ENCODE results near the gene RETSAT. TPM values are rescaled to one million over a fixed set of nuclear protein-coding genes. Genes with fewer than 3 reads are reported as not detected.
"Not testable (repeated sequence)": the region's sequence is repeated elsewhere in the genome, so short reads cannot be mapped to it uniquely, and the experiment has no call there.

RETSAT gene
- total RNA-seq, 1 experiment from 2014 or later, result 32.3 TPM

GRCh38 chr2:85369500-85369899 lies 15.2 kb upstream of the RETSAT start:
- DNase-seq, result peak in 1 of 2 experiments; percentile 25
- no peak overlapping the region for H3K4me3 Mint-ChIP-seq (ENCODE audit: unreplicated experiment)
- POLR2A ChIA-PET, result interaction anchor here (0.5 to 0.6 kb wide), 2 partner anchors 19 to 180 kb away, joined by 3 to 6 read pairs; no protein-coding TSS in a partner anchor
- CTCF ChIA-PET, result no interaction called here
- no peak overlapping the region for H3K4me3 ChIP-seq (ENCODE audit: low read depth, low read length)
- TF ChIP-seq, protein P1, sequence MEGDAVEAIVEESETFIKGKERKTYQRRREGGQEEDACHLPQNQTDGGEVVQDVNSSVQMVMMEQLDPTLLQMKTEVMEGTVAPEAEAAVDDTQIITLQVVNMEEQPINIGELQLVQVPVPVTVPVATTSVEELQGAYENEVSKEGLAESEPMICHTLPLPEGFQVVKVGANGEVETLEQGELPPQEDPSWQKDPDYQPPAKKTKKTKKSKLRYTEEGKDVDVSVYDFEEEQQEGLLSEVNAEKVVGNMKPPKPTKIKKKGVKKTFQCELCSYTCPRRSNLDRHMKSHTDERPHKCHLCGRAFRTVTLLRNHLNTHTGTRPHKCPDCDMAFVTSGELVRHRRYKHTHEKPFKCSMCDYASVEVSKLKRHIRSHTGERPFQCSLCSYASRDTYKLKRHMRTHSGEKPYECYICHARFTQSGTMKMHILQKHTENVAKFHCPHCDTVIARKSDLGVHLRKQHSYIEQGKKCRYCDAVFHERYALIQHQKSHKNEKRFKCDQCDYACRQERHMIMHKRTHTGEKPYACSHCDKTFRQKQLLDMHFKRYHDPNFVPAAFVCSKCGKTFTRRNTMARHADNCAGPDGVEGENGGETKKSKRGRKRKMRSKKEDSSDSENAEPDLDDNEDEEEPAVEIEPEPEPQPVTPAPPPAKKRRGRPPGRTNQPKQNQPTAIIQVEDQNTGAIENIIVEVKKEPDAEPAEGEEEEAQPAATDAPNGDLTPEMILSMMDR (IDR thresholded peaks at IDR 0.05; ENCODE audit: insufficient read depth in 1 of 2, low read depth in 1 of 2, low read length in 1 of 2, severe bottlenecking in 1 of 2, unreplicated experiment in 1 of 2), result no peak
- H3K36me3 ChIP-seq (ENCODE audit: control insufficient read depth, insufficient read depth, low read length), result no peaks in the 10 kb centered on the region
- BruUV-seq (replicated peaks), result no TSS peak
- H3K36me3 Mint-ChIP-seq (ENCODE audit: insufficient read depth, unreplicated experiment), result no peaks in the 10 kb centered on the region
- no peaks in the 10 kb centered on the region for H3K9me3 Mint-ChIP-seq (ENCODE audit: unreplicated experiment)
- H3K27ac Mint-ChIP-seq (ENCODE audit: unreplicated experiment), result no peak overlapping the region
- H3K9me3 ChIP-seq, result no peaks in the 10 kb centered on the region
- H3K27me3 Mint-ChIP-seq (ENCODE audit: insufficient read depth, unreplicated experiment), result no peaks in the 10 kb centered on the region
- no peaks in the 10 kb centered on the region for H3K4me1 ChIP-seq
- H3K4me1 Mint-ChIP-seq (ENCODE audit: low read depth, unreplicated experiment), result no peaks in the 10 kb centered on the region
- intact Hi-C loops (cut with micrococcal nuclease; ENCODE audit: unreplicated experiment), result no loop called here
- H3K27me3 ChIP-seq (replicated peaks; ENCODE audit: control insufficient read depth, insufficient read depth, low read length), result no peaks in the 10 kb centered on the region

- Histone ChIP-seq H3K9me3 (no peaks in the 10 kb centered on the region), H3K36me3 (ENCODE audit: control insufficient read depth, insufficient read depth, low read length) (no peaks in the 10 kb centered on the region), H3K4me1 (no peaks in the 10 kb centered on the region), H3K4me3 (ENCODE audit: low read depth, low read length) (no peak overlapping the region), H3K27me3 (replicated peaks; ENCODE audit: control insufficient read depth, insufficient read depth, low read length) (no peaks in the 10 kb centered on the region)
- intact Hi-C loops (cut with micrococcal nuclease; ENCODE audit: unreplicated experiment), result no loop called here
- Mint-ChIP-seq H3K4me3 (ENCODE audit: unreplicated experiment) (no peak overlapping the region), H3K4me1 (ENCODE audit: low read depth, unreplicated experiment) (no peaks in the 10 kb centered on the region), H3K9me3 (ENCODE audit: unreplicated experiment) (no peaks in the 10 kb centered on the region), H3K27me3 (ENCODE audit: insufficient read depth, unreplicated experiment) (no peaks in the 10 kb centered on the region), H3K27ac (ENCODE audit: unreplicated experiment) (no peak overlapping the region), H3K36me3 (ENCODE audit: insufficient read depth, unreplicated experiment) (no peaks in the 10 kb centered on the region)
- DNase-seq, result peak in 1 of 2 experiments; percentile 19
- TF ChIP-seq, protein P1 (IDR thresholded peaks at IDR 0.05; ENCODE audit: insufficient read depth in 1 of 2, low read depth in 1 of 2, low read length in 1 of 2, severe bottlenecking in 1 of 2, unreplicated experiment in 1 of 2), result no peak
- POLR2A ChIA-PET, result interaction anchor here (0.5 to 0.6 kb wide), 2 partner anchors 19 to 180 kb away, joined by 3 to 6 read pairs; no protein-coding TSS in a partner anchor
- CTCF ChIA-PET, result interaction anchor here (0.6 kb wide), 1 partner anchor 11 kb away, joined by 3 read pairs; no protein-coding TSS in a partner anchor
- BruUV-seq (replicated peaks), result no TSS peak
Measured at GRCh38 chr2:85368921-85369320, 14.6 kb upstream of the RETSAT start.

GRCh38 chr2:85367180-85367579 lies 12.9 kb upstream of the RETSAT start:
- TF ChIP-seq, protein P1 (IDR thresholded peaks at IDR 0.05; ENCODE audit: insufficient read depth in 1 of 2, low read depth in 1 of 2, low read length in 1 of 2, severe bottlenecking in 1 of 2, unreplicated experiment in 1 of 2), result no peak
- Histone ChIP-seq H3K9me3 (no peaks in the 10 kb centered on the region), H3K36me3 (ENCODE audit: control insufficient read depth, insufficient read depth, low read length) (no peaks in the 10 kb centered on the region), H3K4me1 (no peaks in the 10 kb centered on the region), H3K4me3 (ENCODE audit: low read depth, low read length) (no peak overlapping the region), H3K27me3 (replicated peaks; ENCODE audit: control insufficient read depth, insufficient read depth, low read length) (no peaks in the 10 kb centered on the region)
- H3K36me3 Mint-ChIP-seq (ENCODE audit: insufficient read depth, unreplicated experiment), result no peaks in the 10 kb centered on the region
- H3K9me3 Mint-ChIP-seq (ENCODE audit: unreplicated experiment), result no peaks in the 10 kb centered on the region
- H3K27ac Mint-ChIP-seq (ENCODE audit: unreplicated experiment), result no peak overlapping the region
- no TSS peak for BruUV-seq (replicated peaks)
- ChIA-PET POLR2A (no interaction called here), CTCF (interaction anchor here (0.7 kb wide), 1 partner anchor 22 kb away, joined by 3 read pairs; no protein-coding TSS in a partner anchor)
- no peak for DNase-seq
- no peaks in the 10 kb centered on the region for H3K27me3 Mint-ChIP-seq (ENCODE audit: insufficient read depth, unreplicated experiment)
- H3K4me1 Mint-ChIP-seq (ENCODE audit: low read depth, unreplicated experiment), result no peaks in the 10 kb centered on the region
- intact Hi-C loops (cut with micrococcal nuclease; ENCODE audit: unreplicated experiment), result no loop called here
- no peak overlapping the region for H3K4me3 Mint-ChIP-seq (ENCODE audit: unreplicated experiment)

DNA sequence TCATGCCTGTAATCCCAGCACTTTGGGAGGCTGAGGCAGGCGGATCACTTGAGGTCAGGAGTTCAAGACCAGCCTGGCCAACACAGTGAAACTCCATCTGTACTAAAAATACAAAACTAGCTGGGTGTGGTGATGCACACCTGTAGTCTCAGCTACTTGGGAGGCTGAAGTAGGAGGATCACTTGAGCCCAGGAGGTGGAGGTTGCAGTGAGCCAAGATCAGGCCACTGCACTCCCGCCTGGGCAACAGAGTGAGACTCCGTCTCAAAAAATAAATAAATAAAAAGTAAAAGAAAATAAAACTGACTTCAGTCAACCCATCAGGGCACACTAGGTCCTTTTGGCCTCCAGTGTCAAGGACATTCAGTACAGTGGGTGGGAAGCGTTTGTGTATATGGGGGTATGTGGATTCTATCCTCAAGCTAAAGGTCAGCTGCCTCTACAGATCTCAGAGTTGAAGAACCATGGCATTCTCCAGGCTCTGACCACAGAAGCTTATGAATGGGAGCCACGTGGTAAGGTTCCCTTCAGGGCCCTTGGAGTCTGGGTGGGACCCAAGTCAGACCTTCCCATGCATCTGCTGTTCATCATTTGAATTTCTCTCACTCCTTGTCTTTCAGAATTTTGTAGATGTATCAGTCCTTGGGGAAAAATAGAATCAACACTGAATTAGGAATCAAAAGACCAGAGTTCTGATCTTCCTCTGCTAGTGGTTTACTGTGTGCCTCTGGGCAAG lies 8.5 kb upstream of the RETSAT start:
- H3K36me3 Mint-ChIP-seq (ENCODE audit: insufficient read depth, unreplicated experiment); H3K27me3 ChIP-seq (replicated peaks; ENCODE audit: control insufficient read depth, insufficient read depth, low read length); intact Hi-C loops (cut with micrococcal nuclease; ENCODE audit: unreplicated experiment); H3K27ac Mint-ChIP-seq (ENCODE audit: unreplicated experiment); H3K4me3 ChIP-seq (ENCODE audit: low read depth, low read length); H3K9me3 Mint-ChIP-seq (ENCODE audit: unreplicated experiment); BruUV-seq (replicated peaks); POLR2A ChIA-PET; H3K36me3 ChIP-seq (ENCODE audit: control insufficient read depth, insufficient read depth, low read length); H3K4me1 ChIP-seq; H3K9me3 ChIP-seq; CTCF ChIA-PET; H3K4me1 Mint-ChIP-seq (ENCODE audit: low read depth, unreplicated experiment); H3K4me3 Mint-ChIP-seq (ENCODE audit: unreplicated experiment); H3K27me3 Mint-ChIP-seq (ENCODE audit: insufficient read depth, unreplicated experiment): not testable (repeated sequence)
- DNase-seq, result peak in 1 of 2 experiments; percentile 2
